Trophoblast cell (in vitro differentiated cells and primary cell): Measurements from ENCODE around the gene PRUNE2.
A peak's percentile ranks its signal among the peaks of the same experiment; 100 is the strongest.

Experiments used
- DNase-seq, 2 donors: peaks; one replicate each; pipeline ENCODE4 v3.0.0-alpha.2; 2016
- H2AFZ ChIP-seq: 2 replicates; pipeline ENCODE4 v1.6.1; 2013; ENCODE audit warnings: low read length, moderate library complexity, mild to moderate bottlenecking; ENCODE audit not compliant: insufficient read depth, poor library complexity
- H2AK5ac ChIP-seq: 2 replicates; pipeline ENCODE4 v1.6.1; 2013; ENCODE audit warnings: mild to moderate bottlenecking, low read length
- H2BK120ac ChIP-seq: 2 replicates; pipeline ENCODE4 v1.6.1; 2013; ENCODE audit warnings: low read length, mild to moderate bottlenecking, moderate library complexity; ENCODE audit not compliant: insufficient read depth, poor library complexity
- H2BK12ac ChIP-seq: 2 replicates; pipeline ENCODE4 v1.6.1; 2013; ENCODE audit warnings: mild to moderate bottlenecking, low read length, moderate library complexity
- H2BK5ac ChIP-seq: 2 replicates; pipeline ENCODE4 v1.6.1; 2013; ENCODE audit warnings: low read length, low read depth, moderate library complexity, mild to moderate bottlenecking; ENCODE audit not compliant: poor library complexity
- H3K14ac ChIP-seq: 2 replicates; pipeline ENCODE4 v1.6.1; 2013; ENCODE audit warnings: mild to moderate bottlenecking, low read length
- H3K18ac ChIP-seq: 2 replicates; pipeline ENCODE4 v1.6.1; 2013; ENCODE audit warnings: mild to moderate bottlenecking, low read length
- H3K23ac ChIP-seq: 2 replicates; pipeline ENCODE4 v1.6.1; 2013; ENCODE audit warnings: low read length
- H3K27ac ChIP-seq: 2 replicates; pipeline ENCODE4 v1.5.1; 2013; ENCODE audit warnings: low read depth, mild to moderate bottlenecking, inconsistent platforms, low read length, moderate library complexity
- H3K27me3 ChIP-seq: 2 replicates; pipeline ENCODE4 v1.6.1; 2013; ENCODE audit warnings: inconsistent platforms, mild to moderate bottlenecking, low read length, moderate library complexity; ENCODE audit not compliant: insufficient read depth
- H3K36me3 ChIP-seq, 2 experiments: 1 replicate in 1 of 2; 2 replicates in 1 of 2; pipeline ENCODE4 v1.6.1; 2013; ENCODE audit warnings: low read length in 2 of 2, mild to moderate bottlenecking in 2 of 2, moderate library complexity in 1 of 2; ENCODE audit not compliant: insufficient read depth in 2 of 2, control insufficient read depth in 1 of 2
- H3K4ac ChIP-seq: 2 replicates; pipeline ENCODE4 v1.6.1; 2013; ENCODE audit warnings: low read depth, mild to moderate bottlenecking, low read length, moderate library complexity
- H3K4me1 ChIP-seq, 2 experiments: 1 replicate in 1 of 2; 2 replicates in 1 of 2; pipeline ENCODE4 v1.6.1; 2013; ENCODE audit warnings: low read length in 2 of 2, mild to moderate bottlenecking in 2 of 2, moderate library complexity in 1 of 2; ENCODE audit not compliant: insufficient read depth in 2 of 2, control insufficient read depth in 1 of 2
- H3K4me2 ChIP-seq: 2 replicates; pipeline ENCODE4 v1.6.1; 2013; ENCODE audit warnings: inconsistent platforms, mild to moderate bottlenecking, low read length, moderate library complexity
- H3K4me3 ChIP-seq: 2 replicates; pipeline ENCODE4 v1.5.1; 2013; ENCODE audit warnings: mild to moderate bottlenecking, low read depth, low read length, inconsistent platforms
- H3K79me1 ChIP-seq: one replicate; pipeline ENCODE4 v1.6.1; 2013; ENCODE audit warnings: low read length
- H3K79me2 ChIP-seq: 2 replicates; pipeline ENCODE4 v1.6.1; 2013; ENCODE audit warnings: low read length, mild to moderate bottlenecking; ENCODE audit not compliant: control insufficient read depth, insufficient read depth, poor library complexity
- H3K9ac ChIP-seq: 2 replicates; pipeline ENCODE4 v1.6.1; 2013; ENCODE audit warnings: mild to moderate bottlenecking, low read length
- H3K9me3 ChIP-seq: 2 replicates; pipeline ENCODE4 v1.6.1; 2013; ENCODE audit warnings: low read depth, mild to moderate bottlenecking, control low read depth, inconsistent platforms, low read length; ENCODE audit not compliant: insufficient read depth
- H4K12ac ChIP-seq: 2 replicates; pipeline ENCODE4 v1.6.1; 2013; ENCODE audit warnings: low read depth, mild to moderate bottlenecking, low read length, moderate library complexity
- H4K8ac ChIP-seq: 2 replicates; pipeline ENCODE4 v1.6.1; 2013; ENCODE audit warnings: low read depth, mild to moderate bottlenecking, low read length, moderate library complexity
- H4K91ac ChIP-seq: one replicate; pipeline ENCODE4 v1.6.1; 2013; ENCODE audit warnings: low read depth, mild to moderate bottlenecking, low read length, moderate library complexity
- WGBS: extraction: QIAGEN DNeasy Blood & Tissue Kit; methylation state at CpG from one replicate; pipeline ENCODE4 v1.1.7; 2013; ENCODE audit warnings: missing lambda C conversion rate; ENCODE audit not compliant: insufficient read length, insufficient coverage; ENCODE audit errors: extremely low coverage; 5-methylcytosine and 5-hydroxymethylcytosine counted together

Gene PRUNE2

DNA sequence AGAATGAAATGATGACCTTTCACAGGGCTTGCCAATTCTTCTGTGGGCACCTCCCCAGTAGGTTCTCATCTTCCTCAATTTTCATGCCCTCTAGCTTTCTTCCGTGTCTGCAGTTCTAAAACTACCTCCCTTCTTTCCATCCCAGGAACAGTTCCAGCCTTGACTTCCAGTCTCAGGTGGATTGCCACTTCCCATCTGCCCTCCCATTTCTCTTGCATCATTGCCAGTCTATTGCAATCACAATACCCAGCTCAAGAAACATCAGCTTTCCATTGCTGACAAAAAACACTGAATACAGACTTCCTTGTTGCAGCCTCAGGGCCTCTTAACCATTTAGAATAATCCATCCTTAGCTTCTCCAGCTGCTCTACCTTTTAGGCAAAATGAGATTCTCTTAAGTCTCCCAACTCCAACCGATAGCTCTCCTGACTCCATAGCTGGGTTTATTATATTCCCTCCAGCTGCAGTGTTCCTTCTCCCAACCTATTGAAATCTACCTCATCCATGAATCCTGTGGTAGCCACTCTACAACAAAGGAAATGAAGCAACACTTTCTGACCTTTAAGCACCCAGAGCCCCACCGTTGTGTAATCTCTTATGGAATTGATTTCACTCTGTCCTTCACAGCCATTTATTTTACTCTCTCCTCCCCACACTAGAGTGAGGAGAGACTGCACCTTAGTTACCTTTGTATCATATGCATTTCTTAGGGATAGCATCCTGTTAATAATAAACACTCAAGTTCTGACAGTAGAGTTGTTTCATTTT lies 217.3 kb downstream of the PRUNE2 start:
- Histone ChIP-seq H4K8ac (no peak overlapping the region), H4K12ac (no peak overlapping the region), H3K4me3 (no peak overlapping the region), H2BK120ac (no peak overlapping the region), H3K18ac (no peak overlapping the region), H3K14ac (no peak overlapping the region), H3K27me3 (no peaks in the 10 kb centered on the region), H3K9ac (no peak overlapping the region), H3K9me3 (no peaks in the 10 kb centered on the region), H3K4me2 (no peak overlapping the region), H4K91ac (no peak overlapping the region), H3K79me2 (no peaks in the 10 kb centered on the region), H2BK5ac (no peak overlapping the region), H3K79me1 (no peaks in the 10 kb centered on the region), H3K23ac (no peak overlapping the region), H3K27ac (no peak overlapping the region), H3K36me3 (no peaks in the 10 kb centered on the region), H3K4ac (no peak overlapping the region), H2BK12ac (no peak overlapping the region), H3K4me1 (peaks cover 0 to 2% of the 10 kb centered on the region in 2 experiments), H2AFZ (no peak overlapping the region), H2AK5ac (no peak overlapping the region)
- WGBS: no CpG with 5 or more reads among the region's 3 CpGs
- DNase-seq: no peak

DNA sequence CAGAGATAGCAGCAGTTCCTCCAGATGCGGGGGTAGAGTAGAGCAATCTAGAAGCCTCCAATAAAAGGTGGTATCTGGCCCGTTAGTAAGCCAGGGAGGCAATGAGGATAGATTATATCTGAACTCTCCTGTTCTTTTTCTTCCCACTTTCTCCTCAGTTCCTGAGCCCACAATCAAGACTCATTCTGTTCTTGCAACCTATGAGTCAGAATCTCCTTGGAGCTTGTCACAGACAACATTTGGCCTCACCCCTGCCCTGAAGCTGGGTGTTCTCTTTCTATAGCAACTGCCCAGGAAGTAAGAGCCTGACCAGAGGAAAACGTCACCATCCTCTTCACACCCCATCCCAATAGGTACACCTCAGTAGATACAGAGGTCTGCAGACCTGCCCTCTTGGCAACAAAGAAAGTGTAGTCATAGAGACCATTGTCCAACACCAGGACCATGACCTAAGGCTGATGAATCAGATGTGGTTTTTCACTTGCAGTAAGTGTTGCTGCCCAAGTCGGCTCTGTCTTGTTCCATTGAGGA lies 218.0 kb downstream of the PRUNE2 start:
- Histone ChIP-seq H3K14ac (no peak overlapping the region), H3K18ac (no peak overlapping the region), H3K9ac (no peak overlapping the region), H3K4me2 (no peak overlapping the region), H3K27ac (no peak overlapping the region), H4K91ac (no peak overlapping the region), H2AK5ac (no peak overlapping the region), H3K4me3 (no peak overlapping the region), H4K12ac (no peak overlapping the region), H2BK12ac (no peak overlapping the region), H3K4me1 (peaks cover 0 to 2% of the 10 kb centered on the region in 2 experiments), H2BK5ac (no peak overlapping the region), H3K36me3 (no peaks in the 10 kb centered on the region), H3K79me2 (no peaks in the 10 kb centered on the region), H3K27me3 (no peaks in the 10 kb centered on the region), H3K9me3 (no peaks in the 10 kb centered on the region), H3K23ac (no peak overlapping the region), H3K4ac (no peak overlapping the region), H2BK120ac (no peak overlapping the region), H4K8ac (no peak overlapping the region), H3K79me1 (no peaks in the 10 kb centered on the region), H2AFZ (no peak overlapping the region)
- WGBS: no CpG with 5 or more reads among the region's 4 CpGs
- DNase-seq: peak; percentile 11 to 34

DNA sequence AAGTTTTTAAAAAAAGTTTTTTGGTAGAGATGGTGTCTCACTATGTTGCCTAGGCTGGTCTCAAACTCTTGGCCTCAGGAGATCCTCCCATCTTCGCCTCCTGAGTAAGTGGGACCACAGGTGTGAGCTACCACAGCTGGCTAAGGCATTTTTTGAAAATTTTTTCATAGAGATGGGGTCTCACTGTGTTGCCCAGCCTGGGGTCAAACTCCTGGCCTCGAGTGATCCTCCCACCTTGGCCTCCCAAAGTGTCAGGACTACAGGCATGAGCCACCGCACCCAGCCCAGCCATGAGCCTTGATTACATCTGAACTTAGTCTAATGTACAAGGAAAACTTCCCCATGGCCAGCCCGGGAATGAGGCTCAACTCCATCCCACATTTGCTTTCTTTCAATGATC lies 219.2 kb downstream of the PRUNE2 start:
- Histone ChIP-seq H2AFZ (no peak overlapping the region), H3K4me1 (peaks cover 0 to 2% of the 10 kb centered on the region in 2 experiments), H3K27ac (no peak overlapping the region), H2BK5ac (no peak overlapping the region), H3K23ac (no peak overlapping the region), H3K79me2 (no peaks in the 10 kb centered on the region), H3K4me2 (no peak overlapping the region), H3K18ac (no peak overlapping the region), H4K91ac (no peak overlapping the region), H2BK120ac (no peak overlapping the region), H3K4ac (no peak overlapping the region), H3K9ac (no peak overlapping the region), H4K8ac (no peak overlapping the region), H3K36me3 (no peaks in the 10 kb centered on the region), H2BK12ac (no peak overlapping the region), H3K4me3 (no peak overlapping the region), H3K27me3 (no peaks in the 10 kb centered on the region), H4K12ac (no peak overlapping the region), H3K14ac (no peak overlapping the region), H2AK5ac (no peak overlapping the region), H3K9me3 (no peaks in the 10 kb centered on the region), H3K79me1 (no peaks in the 10 kb centered on the region)
- DNase-seq: no peak
- no CpG with 5 or more reads among the region's 4 CpGs for WGBS

DNA sequence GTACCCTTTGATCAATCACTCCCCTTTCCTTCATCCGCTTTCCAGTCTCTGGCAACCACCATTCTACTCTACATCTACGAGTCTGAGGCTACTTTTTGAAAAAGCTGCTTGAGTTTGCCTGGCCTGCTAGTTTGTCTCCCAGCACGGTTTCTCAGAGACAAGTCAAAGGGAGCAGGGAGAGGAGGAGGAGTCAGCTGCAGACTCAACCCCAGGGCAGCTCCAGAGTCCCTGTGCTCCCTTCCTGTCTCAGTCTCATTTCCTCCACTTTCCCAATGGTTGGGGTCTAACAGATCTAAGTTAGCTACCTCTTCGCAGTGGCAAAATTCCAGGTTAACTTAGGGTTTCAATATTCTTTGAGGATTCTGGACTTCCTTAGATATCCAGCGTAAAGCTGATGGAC lies 221.7 kb downstream of the PRUNE2 start:
- Histone ChIP-seq H3K36me3 (no peaks in the 10 kb centered on the region), H3K4me3 (no peak overlapping the region), H2AFZ (no peak overlapping the region), H3K4ac (no peak overlapping the region), H4K91ac (no peak overlapping the region), H3K9me3 (no peaks in the 10 kb centered on the region), H3K4me1 (peaks cover 0 to 2% of the 10 kb centered on the region in 2 experiments), H3K79me1 (no peaks in the 10 kb centered on the region), H3K18ac (no peak overlapping the region), H3K23ac (no peak overlapping the region), H2AK5ac (no peak overlapping the region), H2BK120ac (no peak overlapping the region), H3K14ac (no peak overlapping the region), H3K79me2 (no peaks in the 10 kb centered on the region), H3K9ac (peak overlapping the region; percentile 43), H2BK12ac (no peak overlapping the region), H2BK5ac (no peak overlapping the region), H3K27me3 (no peaks in the 10 kb centered on the region), H4K12ac (no peak overlapping the region), H3K27ac (no peak overlapping the region), H3K4me2 (no peak overlapping the region), H4K8ac (no peak overlapping the region)
- no peak for DNase-seq
- WGBS: no CpG with 5 or more reads among the region's 5 CpGs
